Hepatic stellate cell (primary cell): ENCODE data around the gene TPP1.

Experiments used
- DNase-seq: peaks from one replicate; pipeline ENCODE4 v3.0.0; 2011; ENCODE audit warnings: low spot score

Gene TPP1

DNA sequence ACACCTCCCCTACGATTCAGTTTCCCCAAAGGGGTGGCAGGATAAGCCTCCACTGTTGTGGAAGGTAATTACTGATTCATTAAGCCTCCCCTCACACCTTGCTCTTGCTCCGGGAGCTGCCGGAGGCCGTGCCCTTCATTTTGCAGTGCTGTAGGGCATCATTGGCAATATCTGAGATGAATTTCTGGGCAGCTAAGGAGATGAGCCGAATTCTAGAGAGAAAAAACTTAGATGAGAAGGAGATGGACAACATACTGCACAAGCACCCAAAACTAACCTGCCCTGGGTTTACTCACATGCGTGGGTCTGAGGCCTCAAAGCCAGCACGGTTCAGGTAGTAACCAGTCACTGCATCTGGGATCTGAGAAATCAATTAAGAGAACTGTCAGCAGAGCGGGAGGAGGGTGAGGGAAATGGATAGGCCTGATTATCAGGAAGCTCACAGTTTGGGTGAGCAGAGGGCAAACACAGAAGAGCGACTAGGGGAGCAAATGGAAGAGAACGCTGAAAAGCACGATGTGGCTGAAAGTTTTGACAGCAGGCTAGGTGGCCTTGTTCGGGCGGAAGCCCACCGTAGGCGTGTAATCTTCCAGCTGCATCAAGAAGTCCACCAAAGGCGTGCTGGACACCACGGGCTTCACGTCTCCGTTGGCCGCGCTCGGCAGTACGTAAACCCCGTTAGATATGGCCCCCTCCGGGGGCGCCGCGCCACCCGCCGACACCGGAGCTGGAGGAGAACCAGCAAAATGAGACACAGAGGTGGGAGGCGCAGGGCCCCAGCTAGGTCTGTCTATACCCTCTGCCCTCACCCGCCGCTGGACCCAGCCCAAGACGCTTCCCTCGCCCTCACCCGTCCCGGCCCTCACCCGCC, 7.9 kb downstream of the TPP1 start:
- DNase-seq = no peak

DNA sequence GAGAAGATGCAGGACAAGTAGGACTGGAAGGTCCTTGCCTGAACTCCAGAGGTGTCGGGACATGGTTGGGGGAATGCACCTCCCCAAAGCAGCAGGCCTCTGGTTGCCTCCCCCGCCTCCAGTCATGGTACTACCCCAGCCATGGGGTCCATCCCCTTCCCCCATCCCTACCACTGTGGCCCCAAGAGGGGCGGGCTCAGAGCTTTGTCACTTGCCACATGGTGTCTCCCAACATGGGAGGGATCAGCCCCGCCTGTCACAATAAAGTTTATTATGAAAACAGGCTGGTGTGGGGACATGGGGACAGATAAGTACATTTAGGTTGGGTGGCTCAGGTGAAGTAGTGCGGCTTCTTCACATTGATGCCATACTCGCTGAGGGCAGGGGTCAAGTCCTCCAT, 8.6 kb downstream of the TPP1 start:
- no peak for DNase-seq

DNA sequence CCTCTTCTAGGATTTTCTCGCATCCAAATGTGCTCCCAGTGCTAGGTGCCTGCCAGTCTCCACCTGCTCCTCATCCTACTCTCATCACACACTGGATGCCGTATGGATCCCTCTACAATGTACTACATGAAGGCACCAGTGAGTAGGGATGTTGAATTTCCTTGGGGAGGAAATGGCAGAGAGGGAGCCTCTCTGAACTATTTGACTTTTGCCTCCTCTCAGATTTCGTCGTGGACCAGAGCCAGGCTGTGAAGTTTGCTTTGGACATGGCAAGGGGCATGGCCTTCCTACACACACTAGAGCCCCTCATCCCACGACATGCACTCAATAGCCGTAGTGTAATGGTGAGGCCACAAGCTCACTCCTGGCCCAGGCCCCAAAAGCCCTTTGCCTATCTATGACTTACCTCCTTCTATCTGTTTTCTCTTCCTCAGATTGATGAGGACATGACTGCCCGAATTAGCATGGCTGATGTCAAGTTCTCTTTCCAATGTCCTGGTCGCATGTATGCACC, 9.7 kb downstream of the TPP1 start:
- DNase-seq = no peak

DNA sequence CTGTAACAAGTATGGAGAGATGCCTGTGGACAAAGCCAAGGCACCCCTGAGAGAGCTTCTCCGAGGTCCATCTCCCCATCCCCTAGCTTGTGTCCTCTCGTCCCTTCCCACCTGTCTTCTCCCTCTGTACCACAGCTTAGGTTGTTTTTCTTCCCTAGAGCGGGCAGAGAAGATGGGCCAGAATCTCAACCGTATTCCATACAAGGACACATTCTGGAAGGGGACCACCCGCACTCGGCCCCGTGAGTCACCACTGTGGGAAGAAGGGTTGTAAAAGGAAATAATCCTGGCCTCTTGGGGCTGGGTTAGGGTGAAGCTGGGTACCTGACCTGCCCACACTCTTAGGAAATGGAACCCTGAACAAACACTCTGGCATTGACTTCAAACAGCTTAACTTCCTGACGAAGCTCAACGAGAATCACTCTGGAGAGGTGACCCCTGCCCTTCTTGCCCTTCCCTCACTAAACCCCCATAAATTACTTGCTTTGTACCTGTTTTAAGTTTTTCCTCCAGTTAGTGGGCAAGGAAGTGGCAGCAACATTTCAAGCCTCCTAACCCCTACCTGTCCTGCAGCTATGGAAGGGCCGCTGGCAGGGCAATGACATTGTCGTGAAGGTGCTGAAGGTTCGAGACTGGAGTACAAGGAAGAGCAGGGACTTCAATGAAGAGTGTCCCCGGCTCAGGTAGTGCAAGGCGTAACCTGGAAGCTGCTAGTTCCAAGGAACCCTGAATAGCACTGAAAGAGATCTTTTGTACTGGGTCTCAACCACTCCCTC, 10.3 kb downstream of the TPP1 start:
- no peak for DNase-seq

DNA sequence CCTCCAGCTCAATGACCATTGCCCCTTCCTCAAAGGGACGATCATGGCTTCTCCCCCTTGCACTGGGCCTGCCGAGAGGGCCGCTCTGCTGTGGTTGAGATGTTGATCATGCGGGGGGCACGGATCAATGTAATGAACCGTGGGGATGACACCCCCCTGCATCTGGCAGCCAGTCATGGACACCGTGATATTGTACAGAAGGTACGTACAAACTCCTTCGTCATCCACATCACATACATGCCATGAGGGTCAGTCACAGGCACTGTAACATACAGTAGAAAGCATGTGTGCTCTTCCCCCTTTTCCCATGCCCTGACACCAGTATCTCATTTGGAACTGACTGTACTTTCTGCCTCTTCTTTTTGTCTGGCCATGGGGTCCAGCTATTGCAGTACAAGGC, 11.2 kb downstream of the TPP1 start:
- no peak for DNase-seq

DNA sequence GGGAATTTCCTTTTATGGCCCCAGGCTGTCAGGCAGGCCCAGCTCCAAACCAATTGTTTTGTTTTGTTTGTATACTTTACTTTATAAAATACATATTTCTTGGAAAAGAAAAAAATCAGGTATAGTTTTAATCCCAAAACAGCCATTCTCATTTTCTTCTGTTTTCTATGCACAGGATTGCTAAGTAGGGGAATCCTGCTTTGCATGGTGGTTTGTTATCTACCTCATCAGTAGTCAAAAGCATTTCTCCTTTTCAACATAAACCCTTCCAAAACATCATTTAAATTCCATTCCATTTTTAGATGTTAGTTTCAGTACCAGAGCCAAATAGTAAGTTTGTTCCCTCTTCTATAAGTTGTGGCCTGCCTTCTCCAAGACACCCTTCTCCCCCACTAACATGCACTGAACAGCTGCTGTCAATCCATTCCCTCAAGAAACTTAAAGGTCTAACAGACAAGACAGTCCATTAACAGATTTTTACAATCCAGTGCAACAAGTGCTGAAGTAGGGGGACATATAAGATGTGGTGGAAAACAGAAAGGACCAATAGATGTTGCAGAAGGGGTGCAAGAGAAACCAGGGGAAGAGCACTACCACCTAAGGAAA, 11.9 kb downstream of the TPP1 start:
- no peak for DNase-seq

DNA sequence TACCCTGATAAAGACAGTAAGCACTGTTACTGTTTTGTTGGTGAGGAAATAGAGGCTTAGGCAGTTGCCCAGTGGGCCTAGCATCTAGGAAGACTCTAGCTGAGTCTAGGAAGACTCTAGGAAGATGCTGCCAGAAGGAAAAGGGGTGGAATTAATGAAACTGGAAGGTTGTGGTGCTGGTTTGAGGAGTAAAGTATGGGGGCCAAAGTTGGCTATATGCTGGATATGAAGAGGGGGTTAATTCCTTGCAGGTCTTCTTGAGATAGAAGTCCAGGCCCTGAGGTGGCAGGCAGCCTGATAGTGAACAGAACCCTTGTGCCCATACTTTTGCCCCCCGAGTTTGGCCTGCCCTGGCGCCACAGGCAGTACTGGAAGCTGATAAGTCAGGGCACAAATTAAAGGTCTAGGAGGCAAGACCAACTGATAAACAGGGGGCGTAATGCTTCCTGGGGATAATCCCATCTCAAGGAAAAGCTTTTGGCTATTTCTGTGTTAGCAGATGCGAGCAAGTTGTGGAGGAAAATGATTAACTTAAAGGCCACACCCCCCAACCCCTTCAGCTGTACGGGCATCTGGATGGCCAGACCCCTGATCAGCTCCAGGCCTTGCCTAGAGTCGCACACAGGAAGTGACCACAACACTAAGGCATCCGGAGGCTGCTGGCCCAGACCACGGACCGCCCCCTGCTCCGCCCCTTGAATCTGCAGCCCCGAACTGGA, 12.6 kb downstream of the TPP1 start:
- peak; percentile 96 for DNase-seq

DNA sequence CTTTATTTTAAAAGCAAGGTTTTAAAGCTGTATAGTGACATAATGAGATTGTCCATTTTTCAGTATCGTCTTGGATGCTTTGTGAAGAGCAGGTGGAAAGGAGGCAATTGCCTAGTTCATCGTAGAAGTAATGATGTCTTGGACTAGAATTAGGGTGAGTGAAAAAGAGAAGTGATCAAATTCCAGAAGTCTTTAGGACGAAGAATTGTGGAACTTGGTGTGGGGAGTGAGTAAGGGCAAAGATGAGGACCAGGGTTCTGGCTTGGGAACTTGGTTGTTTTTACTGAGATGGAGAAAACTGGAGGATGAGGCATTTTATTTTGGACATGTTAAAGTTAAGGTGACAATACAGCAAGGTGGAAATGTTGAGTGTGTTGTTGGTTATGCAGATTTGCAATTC, 14.4 kb downstream of the TPP1 start:
- no peak for DNase-seq

DNA sequence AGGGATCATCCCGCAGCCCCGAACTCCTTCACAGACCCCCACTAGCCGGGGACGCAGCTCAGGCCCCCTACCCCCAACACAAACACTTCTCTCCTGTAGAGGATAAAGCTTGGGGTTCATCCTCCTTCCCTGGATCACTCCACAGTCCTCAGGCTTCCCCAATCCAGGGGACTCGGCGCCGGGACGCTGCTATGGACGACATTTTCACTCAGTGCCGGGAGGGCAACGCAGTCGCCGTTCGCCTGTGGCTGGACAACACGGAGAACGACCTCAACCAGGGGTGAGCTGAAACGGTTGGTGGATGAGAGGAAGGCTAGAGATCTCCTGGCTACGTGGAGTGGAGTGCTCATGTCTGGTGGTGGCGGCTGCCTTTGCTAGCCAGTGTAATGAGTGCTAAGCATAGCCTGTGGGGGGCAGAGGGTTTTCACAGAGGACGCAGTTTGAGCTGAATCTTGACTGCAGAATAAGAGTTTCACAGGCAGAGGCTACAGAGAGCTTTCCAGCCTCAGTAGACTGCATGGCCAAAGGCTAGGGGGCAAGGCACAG, 15.1 kb downstream of the TPP1 start:
- DNase-seq = peak; percentile 78

DNA sequence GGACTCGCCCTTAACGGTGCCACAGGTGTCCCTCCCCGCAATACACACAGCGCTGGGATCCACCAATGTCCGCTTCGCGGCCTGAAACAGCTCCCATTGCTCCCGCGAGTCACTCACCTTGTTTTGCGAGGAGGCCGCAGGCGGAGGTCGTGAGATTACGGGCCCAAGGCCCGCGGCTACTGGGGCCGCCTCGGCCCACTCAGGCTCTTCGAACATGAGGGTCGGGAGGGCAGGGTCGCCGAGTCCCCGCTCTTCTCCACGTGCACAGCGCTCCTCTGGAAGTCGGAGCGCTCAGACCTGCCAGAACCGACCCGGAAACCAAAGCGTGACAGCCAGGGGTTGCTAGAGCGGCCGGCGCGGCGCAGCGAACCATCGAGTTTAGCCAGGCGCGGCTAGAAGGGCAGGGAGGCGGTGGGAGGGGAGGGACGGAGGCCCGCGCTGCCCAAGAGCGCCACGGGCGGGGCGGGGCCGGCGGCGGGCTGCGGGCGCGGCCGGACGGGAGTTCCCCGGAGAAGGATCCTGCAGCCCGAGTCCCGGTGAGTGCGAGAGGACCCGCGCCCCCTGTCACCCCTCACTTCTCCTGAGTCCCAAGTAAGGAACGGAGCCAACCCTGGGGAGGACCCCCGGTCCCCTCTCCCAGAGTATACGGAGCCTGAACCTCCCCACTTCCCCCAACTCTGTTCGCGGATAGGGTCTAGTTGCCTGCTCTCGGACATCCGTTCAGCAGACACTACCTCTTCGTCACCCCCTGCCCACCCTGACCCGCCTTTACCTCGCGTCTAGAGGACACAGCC, 15.7 kb downstream of the TPP1 start, which contains the start of the genes ILK and RRP8:
Gene ILK, plus strand, starts transcription at position 488 of the 794 bp plus-strand sequence. CDS start 498 bp downstream, outside the sequence.
Gene RRP8, minus strand, starts transcription at position 330 of the 794 bp plus-strand sequence. Its CDS starts 114 bp downstream, at position 216.
- peak; percentile 94 for DNase-seq

DNA sequence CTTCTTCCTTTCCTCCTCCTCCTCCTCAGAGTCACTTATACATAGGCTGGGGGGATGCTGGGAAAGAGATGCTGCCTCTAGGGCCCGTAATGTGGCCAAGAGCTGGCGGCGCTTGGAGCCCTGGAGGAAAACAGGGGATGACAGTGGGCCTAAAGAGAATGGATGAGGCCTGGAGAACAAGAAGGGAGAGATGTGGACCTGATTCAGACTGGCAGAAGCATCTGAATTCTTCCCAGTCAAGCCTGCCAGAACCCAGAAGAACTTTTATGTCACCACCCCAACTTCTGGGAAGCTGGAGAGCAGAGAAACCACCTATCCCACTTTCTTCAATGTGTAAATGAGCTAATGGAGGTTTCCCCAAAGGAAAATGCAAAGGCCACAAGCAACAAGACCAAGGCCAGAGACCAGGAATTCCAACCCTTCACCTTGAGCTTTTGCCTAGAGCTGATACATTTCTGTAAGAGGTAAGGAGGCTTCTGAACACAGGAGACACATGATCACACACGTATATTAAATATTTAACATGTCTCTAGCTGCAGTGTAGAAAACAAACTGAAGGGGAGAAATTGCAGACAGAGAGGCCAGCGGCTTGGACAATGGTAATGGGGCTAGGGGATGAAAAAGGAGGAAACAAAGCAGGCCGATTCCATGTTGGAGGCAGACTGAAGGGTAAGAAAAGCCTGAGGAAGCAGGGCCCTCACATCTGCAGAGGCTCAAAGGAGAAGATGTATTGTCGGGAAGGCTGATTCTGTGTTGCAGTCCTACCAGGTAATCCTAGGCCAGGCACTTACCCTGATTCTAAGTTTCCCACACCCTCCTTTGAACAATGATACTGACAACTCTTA, 16.9 kb downstream of the TPP1 start:
- no peak for DNase-seq

DNA sequence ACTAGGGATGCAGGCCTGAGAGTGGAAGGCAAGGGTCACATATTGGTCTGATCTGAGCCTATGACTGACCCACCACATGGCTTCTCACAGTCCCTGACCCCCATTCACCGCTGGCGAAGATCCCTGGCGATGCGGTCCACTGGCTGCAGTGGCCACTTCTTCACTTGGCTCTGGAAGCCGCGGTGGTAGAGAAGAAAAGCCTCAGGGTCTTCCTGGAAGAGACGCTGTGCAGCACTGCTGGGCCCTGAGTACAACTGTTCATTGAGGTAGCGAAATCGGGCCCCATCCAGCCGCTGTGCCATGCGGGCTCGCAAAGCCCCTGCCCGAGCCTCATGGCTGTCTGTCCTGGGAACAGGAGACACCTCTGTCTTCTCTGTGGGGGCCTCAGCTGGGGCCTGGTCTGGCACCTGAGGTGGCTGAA, 18.2 kb downstream of the TPP1 start:
- no peak for DNase-seq

DNA sequence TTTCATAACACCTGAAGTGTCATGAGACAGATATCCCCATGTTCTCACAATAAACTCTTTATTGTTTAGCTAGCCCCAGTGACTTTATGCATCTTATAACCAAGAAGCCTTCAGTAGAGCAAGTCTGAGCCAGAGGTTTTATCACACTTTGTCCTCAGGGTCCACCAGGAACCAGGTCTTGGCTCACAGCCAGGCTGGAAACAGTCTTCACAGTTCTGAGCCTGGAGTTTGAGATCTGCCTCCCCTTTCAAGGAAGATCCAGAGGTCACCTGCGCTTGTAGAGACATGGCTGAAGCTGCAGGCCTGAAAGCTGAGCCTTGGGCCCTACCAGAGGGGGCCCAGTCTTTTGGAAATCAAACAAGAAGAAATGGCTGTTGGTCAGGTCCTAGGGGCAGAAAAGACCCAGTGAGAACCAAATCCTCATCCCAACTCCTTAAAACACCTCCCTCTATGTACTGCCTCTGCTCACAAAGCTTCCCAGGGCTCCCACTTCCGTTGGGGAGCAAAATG, 19.3 kb downstream of the TPP1 start:
- no peak for DNase-seq

DNA sequence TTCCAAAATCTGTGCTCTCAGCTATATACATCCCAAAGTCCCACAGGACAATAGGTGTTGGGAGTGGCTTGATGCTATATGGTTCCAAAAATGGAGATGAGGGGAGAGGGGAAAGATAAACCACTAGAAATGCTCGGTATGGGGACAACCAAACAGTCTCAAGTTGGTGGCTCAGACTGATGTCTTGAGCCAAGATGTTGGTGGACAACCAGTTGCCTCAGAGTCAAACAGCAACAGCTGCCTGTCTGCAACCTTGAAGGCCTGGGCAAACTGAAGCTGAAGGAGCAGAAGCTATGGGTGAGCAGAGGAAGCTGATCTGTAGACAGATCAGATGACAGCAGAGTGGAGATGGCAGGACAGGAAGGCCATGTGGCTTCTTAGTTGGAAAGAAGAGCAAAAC, 19.8 kb downstream of the TPP1 start:
- no peak for DNase-seq

DNA sequence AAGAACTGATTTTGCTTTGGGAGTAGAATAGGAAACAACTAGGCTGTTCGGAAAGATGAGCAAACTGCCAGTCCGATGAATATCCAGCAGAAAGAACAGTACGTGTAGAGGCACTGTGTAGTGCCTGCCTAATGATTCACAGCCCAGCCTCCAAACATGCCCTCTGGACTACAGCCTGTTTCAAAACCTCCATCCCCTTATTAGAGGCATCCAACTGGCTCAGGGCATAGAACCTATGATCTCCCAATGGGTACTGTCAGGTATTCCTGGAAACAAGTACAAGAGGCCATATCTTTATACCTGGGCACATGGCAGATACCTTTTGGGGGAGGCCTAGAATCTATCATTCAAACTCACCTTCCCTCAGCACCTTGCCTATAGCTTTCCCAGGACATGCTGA, 20.7 kb downstream of the TPP1 start:
- no peak for DNase-seq

DNA sequence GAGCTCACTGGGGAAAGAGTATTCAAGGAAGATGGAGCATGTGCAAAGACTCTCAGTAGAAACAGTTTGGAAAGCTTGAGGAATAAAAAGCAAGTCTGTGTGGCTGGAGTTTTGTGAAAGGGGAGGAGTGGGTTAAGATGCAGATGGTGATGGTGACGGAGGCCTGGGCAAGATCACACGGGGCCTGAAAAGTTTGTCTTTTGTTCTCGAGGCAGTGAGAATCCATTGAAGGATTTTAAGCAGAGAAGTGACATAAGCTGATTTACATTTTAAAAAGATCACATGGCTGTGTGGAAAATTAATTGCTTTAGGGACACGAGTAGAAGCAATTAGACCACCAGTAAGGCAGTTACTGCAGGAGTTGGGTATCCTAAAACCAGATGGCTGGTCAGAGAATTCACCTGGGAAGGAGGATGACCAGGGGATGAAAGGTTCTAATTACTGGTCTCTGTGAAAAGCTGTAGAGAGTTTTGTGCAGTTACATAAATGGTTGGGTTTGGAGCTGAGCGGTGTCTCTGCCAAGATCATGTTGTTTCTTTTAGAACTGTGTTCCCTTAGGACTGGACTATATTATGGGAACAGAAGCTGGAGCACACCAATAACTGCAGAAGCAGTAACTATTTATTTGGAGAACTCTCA, 22.9 kb downstream of the TPP1 start:
- no peak for DNase-seq

DNA sequence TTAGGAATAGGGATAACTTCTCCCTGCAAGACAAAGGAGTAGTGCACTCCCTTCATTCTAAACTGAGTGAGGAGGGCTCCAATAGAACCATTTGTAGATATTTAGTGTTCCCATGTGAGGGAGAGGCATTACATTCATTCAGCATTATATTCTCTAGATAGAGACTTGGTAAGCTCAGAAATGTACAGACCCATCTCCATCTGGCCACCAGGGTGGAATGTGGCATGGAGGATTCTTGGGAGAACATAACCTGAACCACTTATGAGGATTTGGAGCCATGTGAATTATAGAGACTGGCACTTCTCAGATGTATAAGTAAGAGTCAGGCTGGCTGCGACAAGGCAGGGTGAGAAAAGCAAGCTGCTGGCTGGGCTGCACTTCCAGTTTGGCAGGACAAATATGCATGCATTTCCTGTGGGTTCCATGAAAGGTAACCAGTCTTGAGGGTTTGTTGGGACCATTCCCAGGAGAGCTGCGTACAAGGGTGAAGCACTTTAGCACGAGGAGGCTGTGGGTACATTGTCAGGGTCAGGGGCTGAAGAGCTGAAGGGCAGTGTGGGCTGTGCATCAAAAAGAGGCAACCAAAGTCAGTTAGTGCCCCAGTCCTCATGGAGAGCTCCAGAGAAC, 25.0 kb downstream of the TPP1 start:
- no peak for DNase-seq

DNA sequence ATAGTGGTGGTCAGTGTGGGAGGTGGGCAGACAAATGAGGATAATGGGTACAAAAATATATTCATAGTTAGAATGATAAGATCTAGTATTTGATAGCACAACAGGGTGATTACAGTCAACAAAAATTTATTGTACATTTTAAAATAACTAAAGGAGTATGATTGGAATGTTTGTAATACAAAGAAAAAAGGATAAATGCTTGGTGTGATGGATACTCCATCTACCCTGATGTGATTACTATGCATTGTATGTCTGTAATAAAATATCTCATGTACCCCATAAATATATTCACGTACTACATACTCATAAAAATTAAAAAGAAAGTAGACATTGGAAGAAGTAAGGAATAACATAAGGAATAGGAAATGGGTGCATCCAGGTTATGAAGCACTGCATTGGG, 31.2 kb downstream of the TPP1 start:
- no peak for DNase-seq
